ENCODE measurements around the gene PSG6.
"Not testable (repeated sequence)": the region's sequence is repeated elsewhere in the genome, so short reads cannot be mapped to it uniquely, and the experiment has no call there.

Gene PSG6

DNA sequence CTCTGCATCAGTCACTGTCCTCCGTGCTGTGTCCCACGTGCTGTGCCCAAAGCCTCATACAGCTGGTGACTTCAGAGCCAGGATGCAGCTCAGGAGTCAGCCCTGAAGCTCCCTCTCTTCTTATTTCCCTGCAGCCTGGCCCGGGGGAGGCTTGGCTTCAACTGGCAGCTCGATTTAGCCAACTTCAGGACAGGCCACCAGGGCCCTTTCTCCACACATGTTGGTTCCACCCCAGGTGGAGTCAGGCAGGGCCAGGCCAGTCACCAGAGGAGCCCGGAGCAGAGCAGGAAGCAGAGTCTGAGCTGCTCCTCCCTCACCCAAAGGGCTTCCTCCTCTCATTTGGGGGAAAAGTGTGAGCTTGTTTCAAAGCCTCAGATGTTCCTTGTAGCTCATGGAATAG, 11.5 kb downstream of the PSG6 start:
- DNase-seq = not testable (repeated sequence)

DNA sequence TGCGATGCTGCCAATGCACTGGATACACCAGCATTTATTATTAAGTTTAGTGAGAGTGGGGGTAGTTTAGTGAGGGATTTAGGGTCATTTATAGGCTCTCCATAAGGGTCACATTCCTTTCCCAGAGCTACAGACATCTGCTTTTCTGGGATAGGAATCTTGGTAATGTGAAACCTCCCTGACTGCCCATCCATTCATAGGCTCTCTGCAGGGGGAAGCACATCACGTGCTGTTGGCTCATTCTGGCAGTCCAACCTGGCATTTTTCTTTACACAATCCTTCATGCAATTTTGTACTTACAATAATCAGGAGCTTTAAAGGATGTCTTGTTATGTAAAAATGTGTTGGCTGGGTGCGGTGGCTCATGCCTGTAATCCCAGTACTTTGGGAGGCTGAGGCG, 17.1 kb downstream of the PSG6 start:
- DNase-seq = not testable (repeated sequence)

DNA sequence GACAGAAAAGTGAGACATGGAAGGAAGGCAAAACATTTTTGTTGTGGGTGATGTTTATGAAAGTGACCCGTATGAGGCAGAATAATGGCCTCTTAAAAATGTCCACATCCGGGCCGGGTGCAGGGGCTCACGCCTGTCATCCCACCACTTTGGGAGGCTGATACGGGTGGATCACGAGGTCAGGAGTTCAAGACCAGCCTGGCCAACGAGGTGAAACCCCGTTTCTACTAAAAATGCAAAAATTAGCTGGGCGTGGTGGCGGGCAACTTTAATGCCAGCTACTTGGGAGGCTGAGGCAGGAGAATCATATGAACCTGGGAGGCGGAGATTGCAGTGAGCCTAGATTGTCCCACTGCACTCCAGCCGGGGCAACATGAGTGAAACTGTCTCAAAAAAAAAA, 18.0 kb downstream of the PSG6 start:
- DNase-seq = not testable (repeated sequence)

DNA sequence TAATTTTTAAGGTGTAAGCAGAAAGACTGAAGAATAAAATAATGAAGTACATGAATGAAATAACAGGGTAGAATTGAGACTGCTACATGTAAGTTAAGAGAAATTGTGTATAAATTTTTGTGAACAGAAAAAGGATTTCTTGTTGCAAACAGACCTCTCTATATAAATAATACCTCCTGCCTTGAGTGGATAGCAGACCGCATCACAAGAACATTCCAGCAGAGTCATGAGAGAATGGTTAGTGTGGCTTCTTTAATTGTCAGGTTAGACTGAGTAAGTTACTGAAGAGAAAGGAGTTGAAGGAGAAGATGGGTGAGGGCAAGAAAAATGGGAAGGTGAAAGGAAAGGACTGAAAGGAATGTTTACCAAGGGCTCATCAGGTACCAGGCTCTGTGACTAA, 18.6 kb downstream of the PSG6 start:
- DNase-seq = not testable (repeated sequence)

DNA sequence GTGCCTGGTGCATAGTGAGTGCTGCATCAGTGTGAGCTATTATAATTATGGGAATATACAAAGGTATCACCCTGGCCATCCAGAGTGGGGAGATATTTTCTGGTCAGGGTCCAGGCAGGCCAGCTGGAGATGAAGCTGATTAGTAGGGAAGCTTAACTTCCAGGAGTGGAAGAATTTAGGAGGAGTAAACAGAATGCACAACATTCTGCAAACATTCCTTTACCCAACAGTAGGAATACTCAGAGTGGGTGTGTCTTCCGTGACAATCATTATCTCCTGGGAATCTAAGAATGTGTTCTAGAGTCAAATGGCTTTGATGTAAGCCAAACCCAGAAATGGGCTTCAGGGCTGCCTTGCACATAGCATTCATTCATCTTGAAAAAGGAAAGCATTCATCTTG, 19.0 kb downstream of the PSG6 start:
- DNase-seq = not testable (repeated sequence)

DNA sequence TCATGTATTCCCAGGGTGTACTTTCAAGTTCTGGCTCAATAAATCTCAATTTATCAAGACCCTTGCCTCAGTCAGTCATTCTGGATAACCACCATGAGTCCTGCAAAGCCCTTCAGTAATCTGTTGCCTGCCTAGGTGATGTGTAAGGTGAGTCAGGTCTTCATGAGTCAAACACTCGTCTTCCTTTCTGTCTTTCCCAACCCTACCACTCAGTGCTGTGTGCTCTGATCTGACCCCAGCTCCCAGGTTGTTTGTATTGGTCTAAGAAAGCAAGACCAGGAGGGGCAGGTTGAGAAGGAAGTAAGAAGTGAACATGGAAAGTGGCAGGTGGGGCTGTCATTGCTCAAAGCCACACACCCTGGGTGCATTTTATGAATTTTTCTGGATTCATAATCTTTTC, 20.0 kb downstream of the PSG6 start:
- DNase-seq = not testable (repeated sequence)

DNA sequence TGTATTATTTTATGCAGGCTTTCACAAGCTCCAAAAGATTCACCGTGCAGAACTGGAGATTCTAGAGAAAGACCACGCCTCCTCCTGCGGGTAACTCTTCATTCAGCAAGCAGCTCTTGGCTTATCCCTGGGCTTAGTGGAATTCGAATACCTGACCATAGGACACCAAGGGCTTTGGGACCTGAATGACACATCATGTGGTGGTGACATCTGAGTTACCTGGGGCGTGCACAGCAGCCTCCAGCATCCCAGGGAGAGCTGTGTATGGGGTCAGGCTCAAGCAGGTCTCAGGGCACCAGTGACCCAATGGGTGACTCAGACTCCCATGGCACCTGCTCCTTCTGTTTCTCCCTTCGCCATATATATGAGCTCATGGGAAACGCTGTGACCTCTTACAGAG, 27.2 kb downstream of the PSG6 start:
- not testable (repeated sequence) for DNase-seq

DNA sequence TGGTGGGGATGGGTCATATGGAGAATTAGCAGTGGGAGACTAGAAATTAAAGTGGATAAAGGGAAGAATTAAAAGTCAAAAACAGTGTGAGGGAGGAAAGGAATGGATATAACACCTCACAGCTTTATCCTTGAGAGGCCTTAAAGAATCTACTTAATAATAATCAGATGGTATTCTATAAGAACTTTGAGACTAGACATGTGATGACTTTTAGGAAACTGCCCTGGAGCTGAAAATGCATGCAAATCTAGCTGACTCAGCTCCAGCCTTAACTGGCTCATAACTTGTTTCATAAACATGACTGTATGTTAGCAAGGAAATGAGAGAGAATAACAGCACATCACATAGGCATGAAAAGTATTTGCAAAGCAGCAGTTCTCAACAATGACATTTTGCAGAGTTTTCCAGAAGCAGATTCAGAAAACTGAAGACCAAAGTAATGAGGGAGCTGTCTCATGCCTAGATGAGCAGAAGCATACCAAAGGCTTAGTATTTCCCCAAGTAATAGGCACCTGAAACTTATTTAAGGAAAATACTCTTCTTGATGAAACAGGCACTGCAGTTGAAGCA, 29.7 kb downstream of the PSG6 start:
- not testable (repeated sequence) for DNase-seq

DNA sequence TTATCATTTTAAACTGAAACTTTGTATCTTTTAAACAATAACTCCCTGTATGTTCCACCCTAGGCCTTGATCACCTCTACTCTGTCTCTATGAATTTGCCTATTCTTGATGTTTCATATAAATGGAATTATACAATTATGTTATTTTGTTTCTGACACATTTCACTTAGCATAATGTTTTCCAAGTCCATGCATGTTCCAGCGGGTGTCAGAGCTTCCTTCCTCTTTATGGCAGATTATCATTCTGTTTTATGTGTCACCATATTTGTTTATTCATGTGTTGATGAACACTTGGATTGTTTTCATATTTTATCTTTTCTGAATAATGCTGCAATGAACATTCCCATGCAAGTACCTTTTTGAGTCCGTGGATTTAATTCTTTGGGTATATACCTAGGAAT, 35.0 kb downstream of the PSG6 start:
- DNase-seq = not testable (repeated sequence)

DNA sequence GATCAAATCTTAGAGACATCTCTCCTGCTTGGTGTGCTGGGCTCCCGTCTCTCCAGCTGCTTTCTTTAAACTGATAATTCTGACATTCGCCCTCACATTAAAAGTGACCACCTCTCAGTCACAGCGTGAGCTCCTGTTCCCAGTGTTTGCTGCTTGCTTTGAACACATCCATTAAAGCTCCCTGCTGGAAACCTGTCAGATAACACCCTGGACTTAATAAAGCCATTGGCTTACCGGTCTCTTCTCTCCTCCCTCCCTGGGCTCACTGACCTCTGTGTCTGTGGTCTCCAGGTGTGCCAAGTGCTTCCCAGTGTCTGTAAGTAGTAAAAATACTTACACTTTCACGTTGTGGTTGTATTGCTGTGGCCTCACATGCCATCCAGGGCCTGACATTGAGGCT, 35.7 kb downstream of the PSG6 start:
- not testable (repeated sequence) for DNase-seq

DNA sequence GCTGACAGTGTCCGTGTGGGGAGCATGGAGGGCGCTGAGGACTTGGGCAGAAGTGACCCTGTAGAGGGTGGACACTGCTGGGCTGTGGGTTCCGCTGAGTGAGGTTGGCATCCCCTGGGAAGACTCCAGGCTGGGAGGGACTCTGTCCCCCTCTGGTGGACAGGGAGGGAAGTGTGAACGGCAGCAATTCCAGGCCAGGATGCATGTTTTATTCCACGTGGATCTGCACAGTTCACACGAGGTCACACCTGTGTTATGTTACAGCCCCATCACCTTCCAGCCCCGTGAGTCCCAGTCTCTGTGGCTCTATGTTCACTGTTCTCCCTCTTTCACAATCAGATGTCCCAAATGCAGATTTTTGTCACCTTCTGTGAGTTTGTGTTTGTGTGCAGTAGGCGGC, 36.4 kb downstream of the PSG6 start:
- not testable (repeated sequence) for DNase-seq

DNA sequence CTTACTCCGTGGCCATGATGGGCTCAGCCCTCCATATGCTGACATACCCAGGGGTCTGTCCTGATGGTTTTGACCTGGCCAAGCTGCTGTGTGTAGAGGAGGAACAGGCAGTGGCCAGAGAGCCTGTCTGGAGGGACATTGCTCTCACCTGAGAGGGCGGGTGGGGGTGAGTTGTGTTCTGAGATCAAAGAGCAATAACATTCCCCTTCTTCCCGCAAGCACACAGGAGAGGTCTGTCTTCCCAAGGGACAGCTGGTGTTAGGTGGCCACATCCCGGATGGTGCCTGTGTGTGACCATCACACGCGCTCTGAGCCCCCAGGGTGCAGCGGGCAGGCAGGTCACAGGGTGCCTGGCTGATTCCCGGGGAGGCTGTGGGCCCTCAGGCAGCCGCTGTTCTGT, 37.1 kb downstream of the PSG6 start:
- not testable (repeated sequence) for DNase-seq

DNA sequence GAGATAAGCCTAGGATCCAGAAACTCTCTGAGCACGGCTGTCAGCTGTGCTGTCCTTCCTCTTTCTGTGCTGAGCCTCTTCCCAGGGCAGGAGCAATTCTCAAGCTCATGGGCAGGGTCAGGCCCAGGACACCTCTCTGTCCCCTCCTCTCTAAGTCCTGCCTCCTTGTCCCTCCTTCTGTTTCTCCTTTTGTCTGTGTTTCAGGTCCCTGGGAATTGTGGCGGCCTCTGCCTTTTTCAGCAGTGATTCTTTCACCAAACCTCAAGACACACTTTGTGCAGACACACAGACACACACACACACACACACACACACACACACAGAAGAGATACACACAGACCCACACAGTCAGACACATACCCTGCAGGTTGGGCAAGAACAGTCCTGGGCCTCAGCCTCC, 38.1 kb downstream of the PSG6 start, which contains the start of gene PSG1:
PSG1 (minus strand) TSS at position 101 of the 400 bp plus-strand sequence. CDS start 132 bp downstream, outside the sequence.
- DNase-seq = no peak

DNA sequence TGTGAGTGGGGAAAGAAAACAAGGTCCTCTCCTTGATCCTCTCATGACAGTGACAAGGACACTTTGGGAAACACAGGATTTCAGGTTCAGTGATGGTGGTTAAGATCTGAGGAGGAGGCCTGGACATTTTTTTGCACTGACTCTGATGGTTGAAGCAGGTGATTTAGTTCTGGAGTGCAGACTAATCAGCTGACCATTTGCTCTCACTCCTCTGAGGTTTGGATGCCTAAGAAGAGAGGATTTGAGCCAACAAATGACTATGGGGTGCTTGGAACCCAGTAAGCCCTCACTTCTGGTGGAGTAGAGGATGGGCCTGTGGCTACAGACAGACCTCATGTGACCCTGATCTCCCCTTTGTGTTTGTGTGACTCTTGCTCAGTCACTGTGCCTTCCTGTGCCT, 41.1 kb downstream of the PSG6 start:
- not testable (repeated sequence) for DNase-seq

DNA sequence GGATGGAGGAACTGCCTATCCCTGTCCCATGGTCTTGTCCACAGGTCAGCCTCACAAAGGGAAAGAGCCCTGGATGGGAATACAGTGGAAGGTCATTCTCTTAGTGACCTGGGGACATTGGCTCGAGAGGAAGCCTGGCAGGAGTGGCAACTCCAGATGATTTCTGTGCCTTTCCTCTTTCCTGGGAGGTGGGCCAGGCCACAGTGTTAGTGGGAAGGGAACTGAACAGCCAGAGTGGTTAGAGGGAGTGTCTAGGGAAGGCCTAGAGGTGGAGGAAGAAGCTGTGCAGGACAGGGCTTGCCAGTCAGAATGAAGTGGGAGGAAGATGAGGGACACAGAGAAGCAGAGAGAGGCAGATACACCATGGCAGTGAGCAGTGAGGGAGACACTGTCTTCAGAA, 41.8 kb downstream of the PSG6 start:
- not testable (repeated sequence) for DNase-seq

DNA sequence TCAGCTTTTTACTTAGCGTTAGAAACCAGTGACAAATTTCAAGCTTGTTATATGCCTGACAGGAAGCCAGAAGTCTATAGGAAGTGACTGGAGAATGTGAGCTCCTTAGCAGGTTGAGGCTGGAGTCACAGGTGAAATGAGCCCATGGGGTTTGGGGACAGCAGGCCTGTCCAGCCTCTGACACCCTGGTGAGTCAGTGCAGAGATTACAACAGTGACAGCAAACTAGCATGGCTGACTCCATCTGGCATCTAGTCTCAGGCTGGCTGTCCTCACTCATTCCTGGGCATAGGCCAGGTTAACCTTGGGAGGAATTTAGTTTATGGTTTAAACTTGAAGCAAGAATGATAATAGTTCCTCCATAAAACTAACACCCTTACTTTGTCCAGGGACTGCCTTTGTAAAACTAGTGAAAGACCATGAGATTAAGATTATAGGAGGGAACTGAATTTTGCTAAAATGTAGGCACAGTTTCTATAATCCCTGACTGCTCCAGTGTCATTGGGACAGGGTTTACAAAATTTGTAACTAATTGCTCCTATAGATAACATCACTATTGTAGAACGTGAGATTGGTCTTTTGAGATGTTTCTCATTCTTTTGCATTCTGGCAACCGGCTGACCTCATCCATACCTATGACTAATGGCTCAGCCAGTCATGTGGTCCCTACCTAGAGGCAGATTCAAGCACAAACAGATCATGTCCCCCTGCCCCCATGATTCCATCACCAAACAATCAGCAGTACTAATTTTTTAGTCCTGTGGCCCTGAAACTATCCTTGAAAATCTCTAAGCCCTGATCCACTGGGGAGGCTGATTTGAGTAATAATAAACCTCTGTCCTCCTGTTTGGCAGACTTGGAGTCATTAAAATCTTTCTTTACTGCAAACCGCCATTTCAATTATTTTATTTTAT, 42.5 kb downstream of the PSG6 start:
- DNase-seq = not testable (repeated sequence)

DNA sequence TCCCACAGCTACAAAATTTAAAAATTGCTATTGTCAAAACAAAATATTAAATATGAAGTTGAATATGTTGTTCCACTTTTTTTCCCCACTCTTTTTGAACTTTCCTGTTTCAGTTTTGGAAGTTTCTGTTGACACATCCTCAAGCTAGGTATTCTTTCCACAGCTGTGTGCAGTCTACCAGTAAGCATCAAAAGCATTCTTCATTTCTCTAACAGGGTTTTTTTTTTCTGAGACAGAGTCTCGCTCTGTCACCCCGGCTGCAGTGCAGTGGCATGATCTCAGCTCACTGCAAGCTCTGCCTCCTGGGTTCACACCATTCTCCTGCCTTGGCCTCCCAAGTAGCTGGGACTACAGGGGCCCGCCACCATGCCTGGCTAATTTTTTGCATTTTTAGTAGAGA, 43.6 kb downstream of the PSG6 start:
- DNase-seq = not testable (repeated sequence)

DNA sequence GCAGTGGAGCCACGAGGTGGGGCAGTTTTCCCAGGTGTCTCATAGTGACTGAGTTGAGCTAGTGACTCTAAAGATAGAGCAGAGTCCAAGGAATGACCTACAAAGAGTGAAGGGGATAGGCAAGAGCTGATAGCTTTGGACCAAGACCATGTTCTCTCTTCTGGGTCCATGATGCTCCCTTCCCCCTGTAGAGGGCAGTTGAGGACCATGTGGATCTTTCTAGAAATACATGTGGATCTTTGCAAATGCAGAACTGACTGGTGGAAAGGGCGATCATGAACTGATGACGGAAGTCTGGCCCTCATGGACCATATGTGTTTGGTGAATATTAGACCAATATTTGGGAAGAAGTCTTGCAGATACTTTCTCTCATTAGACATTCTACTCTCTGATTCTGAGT, 45.1 kb downstream of the PSG6 start:
- DNase-seq = no peak

DNA sequence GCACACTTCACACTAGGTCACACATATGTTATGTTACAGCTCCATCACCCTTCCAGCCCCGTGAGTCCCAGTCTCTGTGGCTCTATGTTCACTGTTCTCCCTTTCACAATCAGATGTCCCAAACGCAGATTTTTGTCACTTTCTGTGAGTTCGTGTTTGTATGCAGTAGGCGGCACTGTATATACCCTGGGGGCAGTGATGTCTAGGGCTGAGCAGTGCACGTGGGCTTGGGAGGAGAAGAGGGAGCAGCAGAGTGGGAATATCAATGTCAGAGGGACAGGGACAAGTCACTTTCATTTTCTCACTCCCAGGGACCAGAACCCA, 60.2 kb downstream of the PSG6 start:
- DNase-seq = no peak

DNA sequence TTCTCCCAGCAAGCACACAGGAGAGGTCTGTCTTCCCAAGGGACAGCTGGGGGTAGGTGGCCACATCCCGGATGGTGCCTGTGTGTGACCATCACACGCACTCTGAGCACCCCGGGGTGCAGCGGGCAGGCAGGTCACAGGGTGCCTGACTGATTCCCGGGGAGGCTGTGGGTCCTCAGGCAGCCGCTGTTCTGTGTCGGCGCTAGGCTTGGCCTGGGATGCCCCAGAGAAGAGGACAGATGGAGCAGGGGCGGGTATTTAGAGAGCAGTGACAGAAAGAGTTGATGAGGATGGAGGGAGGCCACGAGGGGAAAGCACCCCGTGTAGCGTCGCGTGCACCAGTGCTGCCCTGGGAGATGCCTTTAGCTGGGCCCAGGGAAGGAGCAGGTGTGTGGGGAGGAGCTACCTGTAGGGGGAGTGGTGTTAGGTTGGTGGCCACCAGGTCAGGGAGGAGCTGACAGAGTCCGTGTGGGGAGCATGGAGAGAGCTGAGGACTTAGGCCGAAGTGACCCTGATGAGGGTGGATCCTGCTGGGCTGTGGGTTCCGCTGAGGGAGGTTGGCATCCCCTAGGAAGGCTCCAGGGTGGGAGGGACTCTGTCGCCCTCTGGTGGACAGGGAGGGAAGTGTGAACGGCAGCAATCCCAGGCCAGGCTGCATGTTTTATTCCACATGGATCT, 60.7 kb downstream of the PSG6 start:
- DNase-seq = peak in 1 of 2 donors; percentile 38

DNA sequence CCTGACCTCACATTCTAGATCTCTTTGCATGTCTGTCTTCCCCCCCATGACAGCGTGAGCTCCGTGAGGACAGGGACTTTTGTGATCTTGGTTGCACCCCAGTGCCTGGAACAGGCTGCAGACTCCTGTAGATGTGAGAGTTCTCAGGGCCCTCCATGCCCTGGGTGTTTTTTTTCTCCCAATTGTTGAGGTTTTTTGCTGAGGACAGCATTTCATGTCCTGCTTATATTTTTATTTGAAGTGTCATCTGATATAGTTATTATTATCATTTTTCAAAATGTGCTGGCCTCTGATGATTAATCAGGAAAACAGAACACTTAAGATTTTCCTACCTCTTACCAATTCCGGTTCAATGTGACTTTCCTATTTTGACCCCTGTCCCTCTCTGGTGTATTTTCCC, 62.9 kb downstream of the PSG6 start:
- DNase-seq = not testable (repeated sequence)

DNA sequence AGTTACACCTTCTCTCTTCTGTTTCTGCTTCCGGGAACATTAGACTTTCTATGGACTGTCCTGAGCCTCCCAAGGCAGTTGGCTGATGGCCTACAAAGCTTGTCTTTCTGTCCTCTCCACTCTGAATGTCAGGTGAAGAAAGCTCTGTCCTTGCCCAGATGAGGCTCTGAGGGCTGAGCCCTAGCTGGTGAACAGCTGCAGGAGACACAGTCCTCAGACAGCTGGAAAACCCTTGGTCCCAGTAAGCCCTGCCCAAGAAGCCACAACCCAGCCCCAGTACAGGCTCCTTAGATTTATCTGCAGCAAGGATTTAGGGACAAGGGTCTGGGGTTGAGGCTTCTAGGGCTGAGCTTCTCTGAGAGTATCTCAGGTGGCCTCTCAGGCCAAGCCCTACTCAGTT, 64.5 kb downstream of the PSG6 start:
- DNase-seq = not testable (repeated sequence)

DNA sequence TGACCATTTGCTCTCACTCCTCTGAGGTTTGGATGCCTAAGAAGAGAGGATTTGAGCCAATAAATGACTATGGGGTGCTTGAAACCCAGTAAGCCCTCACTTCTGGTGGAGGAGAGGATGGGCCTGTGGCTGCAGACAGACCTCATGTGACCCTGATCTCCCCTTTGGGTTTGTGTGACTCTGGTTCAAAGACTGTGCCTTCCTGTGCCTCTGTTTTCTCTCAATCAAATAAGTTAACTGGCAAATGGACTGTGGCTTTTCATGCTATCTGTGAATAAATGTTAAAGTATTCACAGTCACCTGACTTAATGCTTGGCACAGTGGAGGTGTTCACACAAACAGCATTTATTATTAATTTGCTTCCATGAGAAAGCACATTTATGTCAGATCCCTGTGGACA, 64.9 kb downstream of the PSG6 start:
- not testable (repeated sequence) for DNase-seq
